RWPE2 (cell line): ENCODE measurements around the gene LAMB2.
A peak's percentile ranks its signal among the peaks of the same experiment; 100 is the strongest.

ENCODE experiments used
- ATAC-seq: fragments of 200-7000 bp; cut with Tn5 transposase; 3 replicates; pipeline ENCODE4 v1.9.1; 2021; ENCODE audit warnings: low read depth
- DNase-seq: peaks from one replicate; pipeline ENCODE4 v3.0.0-alpha.2; 2020; ENCODE audit warnings: low spot score
- H3K27ac ChIP-seq: fragments of 450-650 bp; 2 replicates; pipeline ENCODE4 v1.5.1; 2017; ENCODE audit warnings: mild to moderate bottlenecking; ENCODE audit not compliant: poor library complexity, severe bottlenecking
- H3K27me3 ChIP-seq: fragments of 250-450 bp; sonication (Bioruptor Pico); 2 replicates; pipeline ENCODE4 v1.5.1; 2021; ENCODE audit warnings: mild to moderate bottlenecking, moderate library complexity; ENCODE audit not compliant: insufficient read depth, poor library complexity, severe bottlenecking
- H3K36me3 ChIP-seq: fragments of 250-450 bp; sonication (Bioruptor Pico); 2 replicates; pipeline ENCODE4 v1.5.1; 2020; ENCODE audit warnings: low read depth, mild to moderate bottlenecking, moderate library complexity
- H3K4me1 ChIP-seq: fragments of 250-450 bp; sonication (Bioruptor Pico); 2 replicates; pipeline ENCODE4 v1.5.1; 2021; ENCODE audit warnings: mild to moderate bottlenecking, moderate library complexity; ENCODE audit not compliant: insufficient read depth, poor library complexity, severe bottlenecking
- H3K4me3 ChIP-seq: fragments of 250-450 bp; sonication (Bioruptor Pico); 2 replicates; pipeline ENCODE4 v1.5.1; 2021; ENCODE audit warnings: mild to moderate bottlenecking, moderate library complexity; ENCODE audit not compliant: severe bottlenecking
- H3K9me3 ChIP-seq: fragments of 250-450 bp; sonication (Bioruptor Pico); 2 replicates; pipeline ENCODE4 v1.5.1; 2021; ENCODE audit warnings: mild to moderate bottlenecking, moderate library complexity; ENCODE audit not compliant: severe bottlenecking
- CTCF ChIP-seq: fragments of 450-650 bp; IDR thresholded peaks from one replicate; pipeline ENCODE4 v1.5.1; 2017; ENCODE audit warnings: mild to moderate bottlenecking, moderate library complexity; ENCODE audit not compliant: poor library complexity, severe bottlenecking

Gene LAMB2

GRCh38 chr3:49098429-49098828 is 34.4 kb downstream of the LAMB2 start:
- no peaks in the 10 kb centered on the region for H3K27me3 ChIP-seq
- H3K27ac ChIP-seq: peak overlapping the region; percentile 23
- H3K4me1 ChIP-seq: no peaks in the 10 kb centered on the region
- no peaks in the 10 kb centered on the region for H3K9me3 ChIP-seq
- no peak for DNase-seq
- TF ChIP-seq CTCF: no peak
- H3K36me3 ChIP-seq: peaks cover 55% of the 10 kb centered on the region
- no peak for ATAC-seq
- no peak overlapping the region for H3K4me3 ChIP-seq

- DNase-seq (peak; percentile 96), ATAC-seq (peak; percentile 83)
- H3K4me1 ChIP-seq: peaks cover 3% of the 10 kb centered on the region
- H3K4me3 ChIP-seq: peak within 1 kb of the TSS; percentile 94
- no peaks in the 10 kb centered on the region for H3K9me3 ChIP-seq
- H3K36me3 ChIP-seq: peaks cover 49% of the 10 kb centered on the region
- peak; percentile 76 for TF ChIP-seq CTCF
- H3K27ac ChIP-seq: peak within 1 kb of the TSS; percentile 84
- H3K27me3 ChIP-seq: no peaks in the 10 kb centered on the region
Measured at GRCh38 chr3:49093853-49094767, 38.7 kb downstream of the LAMB2 start, which contains the start of gene QRICH1. TSS of gene QRICH1 (minus strand) at chr3:49094071. CDS start at chr3:49077017, 17,054 bp downstream.

GRCh38 chr3:49092938-49093852 is 39.7 kb downstream of the LAMB2 start:
- H3K36me3 ChIP-seq: peaks cover 41% of the 10 kb centered on the region
- H3K4me3 ChIP-seq: peak overlapping the region; percentile 94
- H3K27me3 ChIP-seq: no peaks in the 10 kb centered on the region
- peak overlapping the region; percentile 84 for H3K27ac ChIP-seq
- ATAC-seq (peak; percentile 7; the same call in 2 of the 3 replicates), DNase-seq (no peak)
- H3K9me3 ChIP-seq: no peaks in the 10 kb centered on the region
- no peak for TF ChIP-seq CTCF
- H3K4me1 ChIP-seq: peaks cover 3% of the 10 kb centered on the region

- TF ChIP-seq CTCF: no peak
- no peak overlapping the region for H3K4me3 ChIP-seq
- no peak overlapping the region for H3K27ac ChIP-seq
- H3K4me1 ChIP-seq: peaks cover 10% of the 10 kb centered on the region
- peaks cover 36% of the 10 kb centered on the region for H3K36me3 ChIP-seq
- DNase-seq (no peak), ATAC-seq (peak; percentile 59; the same call in 1 of the 3 replicates)
- H3K9me3 ChIP-seq: no peaks in the 10 kb centered on the region
- no peaks in the 10 kb centered on the region for H3K27me3 ChIP-seq
Measured at GRCh38 chr3:49081429-49081828, 51.4 kb downstream of the LAMB2 start.
